HG02885 (cell line): ENCODE measurements around the gene FBXO3.
"Not testable (repeated sequence)": the region's sequence is repeated elsewhere in the genome, so short reads cannot be mapped to it uniquely, and the experiment has no call there.

ENCODE experiments used
- ATAC-seq: cut with Tn5 transposase; IDR thresholded peaks from one replicate; pipeline ENCODE4 v1.9.1; 2021; ENCODE audit warnings: mild to moderate bottlenecking; ENCODE audit not compliant: unreplicated experiment, poor library complexity

The FBXO3 gene

DNA sequence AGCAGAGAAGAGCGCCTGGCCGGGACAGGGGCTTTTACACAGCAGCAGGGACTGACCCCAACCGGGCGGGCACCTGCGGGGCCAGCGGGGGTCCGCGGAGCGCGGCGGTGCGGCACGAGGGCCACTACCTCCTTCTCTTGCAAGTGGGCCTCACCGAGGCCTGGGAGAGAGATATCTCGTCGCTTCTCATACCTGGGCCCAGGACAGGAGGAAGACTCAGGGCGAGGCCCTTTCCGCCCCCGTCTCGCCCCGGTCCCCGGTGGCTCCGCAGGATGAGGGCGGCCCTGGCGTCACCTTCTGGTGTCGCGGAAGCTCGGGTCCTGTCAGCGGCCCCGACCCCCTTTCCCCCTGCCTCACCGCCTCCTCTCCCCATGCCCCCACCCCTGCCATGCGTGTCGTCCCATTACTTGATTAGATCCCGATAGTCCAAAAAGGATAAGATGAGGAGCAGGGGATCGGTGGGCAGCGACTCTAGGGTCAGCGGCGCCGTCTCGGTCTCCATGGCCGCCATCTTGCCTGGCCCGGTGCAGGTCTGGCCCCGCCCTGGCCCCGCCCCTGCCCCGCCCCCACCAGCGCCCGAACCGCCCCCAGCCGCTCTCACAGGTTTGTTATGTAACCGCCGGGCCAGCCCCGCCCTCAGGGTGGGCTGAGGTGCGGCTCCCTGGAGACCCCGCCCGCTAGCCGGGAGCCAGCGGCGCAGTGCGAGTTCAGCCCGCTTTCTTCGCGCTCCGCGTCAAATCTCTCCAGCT lies at the start of gene FBXO3:
Gene FBXO3, minus strand, starts transcription at position 534 of the 749 bp plus-strand sequence. Its CDS starts 23 bp downstream, at position 511.
- peak; percentile 84 for ATAC-seq

- not testable (repeated sequence) for ATAC-seq
These were observed 48.7 kb upstream of the FBXO3 start for GRCh38 chr11:33822981-33823380.

DNA sequence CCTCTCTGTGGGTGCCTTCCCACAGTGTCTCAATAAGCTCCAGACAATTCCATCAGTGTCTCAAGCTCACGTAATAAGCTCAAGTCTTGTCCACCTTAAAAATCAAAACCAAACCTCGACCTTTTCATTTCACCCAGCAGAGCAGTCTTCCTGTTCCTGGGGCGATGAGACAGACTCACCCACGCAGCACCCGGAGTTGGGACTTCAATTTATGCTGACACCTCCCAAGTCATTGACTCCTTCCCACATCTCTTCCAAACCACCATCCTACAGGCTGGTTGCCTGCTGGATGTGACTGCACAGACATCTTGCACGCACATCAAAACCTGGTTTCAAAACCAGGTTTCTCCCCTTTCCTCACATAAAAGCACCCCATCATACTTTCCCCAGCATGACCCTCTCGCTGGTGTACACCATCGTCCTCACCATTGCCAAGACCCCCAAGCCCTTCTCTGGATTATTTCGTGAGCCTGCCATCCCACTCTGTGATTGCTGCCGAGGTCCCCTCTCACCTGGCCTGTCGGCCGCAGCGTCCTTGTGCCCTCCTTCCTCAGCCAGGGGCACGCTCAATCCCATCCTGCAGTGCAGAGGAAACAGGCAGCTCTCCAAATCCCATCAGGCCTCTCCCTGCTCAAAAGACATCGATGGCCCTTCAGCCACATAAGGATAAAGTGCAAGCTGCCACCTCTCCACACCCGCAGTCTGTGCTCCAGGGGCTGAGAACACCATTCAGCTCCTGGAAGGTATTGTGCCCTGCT lies 45.1 kb upstream of the FBXO3 start:
- ATAC-seq: no peak

GRCh38 chr11:33808228-33808828 lies 34.0 kb upstream of the FBXO3 start:
- ATAC-seq: peak; percentile 66

DNA sequence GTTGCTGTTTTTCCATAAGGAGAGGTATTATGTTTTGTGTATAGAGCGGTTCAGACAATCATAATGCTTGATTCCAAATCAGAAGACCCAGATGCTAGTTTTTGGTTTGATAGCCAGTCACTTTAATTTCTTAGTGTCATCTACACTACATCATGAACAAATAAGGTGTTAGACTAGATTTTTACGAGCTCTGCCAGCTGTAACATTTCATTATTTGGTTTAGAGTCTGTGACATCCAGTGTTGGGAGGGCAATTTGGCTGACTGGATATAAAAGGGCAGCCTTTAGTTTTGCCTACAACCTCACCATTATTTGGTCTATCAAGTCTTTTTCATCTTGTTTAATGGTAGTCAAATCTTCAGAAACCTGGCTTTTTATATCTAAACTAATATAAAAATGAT lies 30.2 kb upstream of the FBXO3 start:
- ATAC-seq: no peak

DNA sequence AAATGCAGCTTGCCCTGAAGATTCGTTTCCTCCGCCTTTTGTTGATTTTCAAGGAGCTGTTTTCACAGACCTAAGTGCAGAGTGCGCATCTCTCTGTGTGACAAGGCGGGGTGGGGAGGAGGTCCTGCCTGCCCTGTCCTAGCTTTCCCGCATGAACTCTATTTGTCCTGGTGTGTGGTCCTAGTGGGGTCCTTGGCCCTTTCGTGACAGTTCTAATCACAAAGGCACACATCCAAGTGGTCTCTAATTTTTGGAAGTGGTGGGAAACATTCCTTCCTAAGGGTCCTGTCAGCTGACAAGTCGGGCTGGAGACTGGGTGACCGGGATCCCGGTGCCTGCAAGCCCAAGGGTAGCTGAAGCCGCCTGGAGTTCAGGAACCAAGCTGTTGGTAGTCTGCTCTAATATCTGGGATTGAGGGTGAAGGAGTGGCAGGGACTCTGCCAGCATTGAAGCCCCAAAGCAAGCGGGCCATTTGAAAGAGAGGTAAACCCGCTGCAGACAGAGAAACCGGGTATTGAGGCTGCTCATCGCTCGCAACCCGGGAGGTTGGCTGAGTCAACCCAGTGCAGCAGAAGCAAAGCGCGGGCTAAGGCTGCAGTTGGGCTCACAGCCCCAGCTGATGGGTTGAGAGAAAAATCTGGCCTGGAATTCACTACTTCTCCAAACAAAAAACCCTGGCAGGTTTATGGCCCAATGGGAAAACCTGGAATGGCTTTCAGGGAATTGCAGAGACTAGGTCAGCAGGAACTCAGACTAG lies 28.1 kb upstream of the FBXO3 start:
- no peak for ATAC-seq

DNA sequence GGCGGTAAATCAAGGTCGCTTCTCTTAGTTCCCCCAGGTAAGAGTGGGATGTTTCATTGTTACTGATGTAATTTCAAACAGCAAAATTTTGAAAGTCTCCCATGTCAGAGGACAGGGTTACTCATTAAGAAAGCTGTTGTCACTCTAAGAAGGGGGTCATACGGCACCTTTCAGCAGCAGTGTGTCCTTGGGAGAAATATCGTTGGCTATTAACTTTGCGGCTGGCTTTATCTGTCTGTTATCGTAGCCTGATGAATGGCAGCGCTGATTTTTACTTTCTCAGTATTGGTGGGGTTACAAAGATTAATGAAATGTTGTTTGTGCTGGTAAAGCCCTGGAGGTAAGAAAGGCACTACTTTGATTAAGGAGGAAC lies 27.5 kb upstream of the FBXO3 start:
- ATAC-seq: no peak

GRCh38 chr11:33797879-33798278 lies 23.6 kb upstream of the FBXO3 start:
- no peak for ATAC-seq

GRCh38 chr11:33790040-33790439 lies 15.7 kb upstream of the FBXO3 start:
- ATAC-seq: no peak

GRCh38 chr11:33788095-33788494 lies 13.8 kb upstream of the FBXO3 start:
- not testable (repeated sequence) for ATAC-seq

GRCh38 chr11:33787076-33787475 lies 12.8 kb upstream of the FBXO3 start:
- ATAC-seq: no peak

GRCh38 chr11:33785609-33786008 lies 11.3 kb upstream of the FBXO3 start:
- no peak for ATAC-seq

- ATAC-seq: no peak
These were observed 5.7 kb upstream of the FBXO3 start for GRCh38 chr11:33779849-33780528.

DNA sequence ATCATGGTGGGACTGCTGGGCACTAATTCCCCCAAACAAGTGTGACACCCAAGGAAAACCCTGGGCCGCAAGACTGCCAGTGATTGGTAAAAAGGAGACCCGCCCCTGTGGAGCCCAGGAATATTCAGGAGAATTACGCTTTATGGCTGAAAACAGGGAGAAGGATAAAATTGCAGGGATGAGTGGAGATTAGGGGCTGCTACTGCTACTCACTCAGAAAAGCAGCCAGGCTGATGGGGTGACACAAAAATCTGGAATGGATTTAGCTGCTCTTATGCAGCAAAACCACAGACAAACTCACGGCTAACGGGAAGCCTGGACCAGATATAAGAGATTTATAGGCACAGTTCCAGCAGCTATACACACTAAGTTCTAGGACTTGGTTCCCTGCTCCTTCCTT lies 4.4 kb upstream of the FBXO3 start:
- ATAC-seq: no peak

DNA sequence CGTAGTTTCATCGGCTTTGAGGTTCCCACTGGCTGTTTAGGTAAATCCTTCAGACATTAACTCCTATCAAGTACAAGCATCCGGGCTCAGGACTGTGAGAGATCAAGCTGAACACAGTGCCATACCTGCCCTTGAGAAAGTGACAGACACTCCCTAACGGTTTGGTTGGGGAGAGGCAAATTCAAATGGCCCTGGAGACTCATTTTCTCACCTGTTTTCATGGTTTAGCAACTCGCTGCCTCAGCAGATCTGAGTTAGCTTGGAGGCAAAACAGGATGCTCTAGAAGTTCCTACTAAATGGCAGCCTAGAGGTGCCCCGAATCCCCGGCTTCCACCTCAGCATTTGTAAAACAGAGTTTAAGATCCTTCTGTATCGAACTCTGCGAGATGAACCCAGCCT lies 3.6 kb upstream of the FBXO3 start:
- ATAC-seq: no peak

GRCh38 chr11:33775832-33776470 lies 1.6 kb upstream of the FBXO3 start:
- no peak for ATAC-seq

DNA sequence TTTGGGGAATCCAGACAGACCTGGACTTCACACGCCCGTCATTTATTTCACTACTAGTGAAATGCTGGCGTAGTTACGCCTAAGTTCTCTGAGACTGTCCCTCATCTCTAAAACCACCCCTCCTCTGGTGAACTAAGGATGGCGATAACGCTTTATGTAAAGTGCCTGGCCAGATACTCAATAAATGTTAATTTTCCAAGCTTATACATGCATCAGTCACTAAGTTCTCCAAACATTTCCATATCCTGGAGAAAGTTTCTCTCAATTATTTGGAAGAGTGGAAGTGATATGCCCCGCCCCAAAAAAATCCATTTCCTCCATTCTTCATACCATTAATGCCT lies 1.1 kb upstream of the FBXO3 start:
- no peak for ATAC-seq

DNA sequence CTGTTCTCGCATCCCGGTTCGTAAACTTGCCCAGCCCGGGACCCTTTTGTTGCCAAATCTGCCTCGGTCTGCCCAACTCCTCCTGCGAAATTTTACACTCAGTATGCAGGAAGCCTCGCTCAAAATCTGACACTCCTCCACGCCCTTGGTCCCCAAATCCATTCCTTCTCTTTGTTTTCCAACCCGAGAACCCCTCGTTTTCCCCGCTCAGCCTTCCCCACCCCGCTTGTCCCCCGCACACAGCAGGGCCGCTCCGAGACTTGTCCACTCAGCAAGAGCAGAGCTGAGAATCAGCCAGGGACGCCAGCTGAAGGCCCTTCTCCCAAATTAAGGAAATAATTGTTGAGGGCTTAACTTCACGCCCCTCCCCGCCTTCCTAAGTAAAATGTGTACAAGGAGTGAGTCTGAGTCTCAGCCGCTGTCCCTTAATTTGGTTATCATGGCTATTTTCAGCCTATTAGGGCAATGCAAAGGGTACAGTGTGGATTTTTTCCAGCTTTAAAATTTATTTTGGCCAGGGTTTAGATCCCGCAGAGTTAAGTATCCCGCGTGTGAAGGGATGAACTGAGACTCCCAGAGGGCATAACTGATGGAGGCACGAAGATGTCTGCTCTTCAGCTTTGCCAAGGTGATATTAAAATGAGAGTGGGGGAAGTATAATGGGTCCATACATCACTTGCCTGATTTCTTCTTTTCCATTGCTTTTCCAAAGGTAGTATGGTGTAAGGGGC lies 581 bp upstream of the FBXO3 start:
- no peak for ATAC-seq

- no peak for ATAC-seq
These were observed 825 bp downstream of the FBXO3 start for GRCh38 chr11:33773404-33773986.
